H9 (cell line): Measurements from ENCODE around the gene KLK1. TPM values are rescaled to one million over a fixed set of nuclear protein-coding genes. Genes with fewer than 3 reads are reported as not detected.
A peak's percentile ranks its signal among the peaks of the same experiment; 100 is the strongest.

Experiments
- DNase-seq: peaks from one replicate; pipeline ENCODE4 v3.0.0-alpha.2; 2017
- H2AFZ ChIP-seq: one replicate; pipeline ENCODE4 v1.6.1; 2013; ENCODE audit warnings: mild to moderate bottlenecking, low read length, control low read depth, moderate library complexity
- H2AK5ac ChIP-seq: 2 replicates; pipeline ENCODE4 v1.6.1; 2013; ENCODE audit warnings: low read length, control low read depth, mixed read lengths; ENCODE audit not compliant: insufficient read length
- H2BK120ac ChIP-seq: one replicate; pipeline ENCODE4 v1.6.1; 2013; ENCODE audit warnings: low read depth, mild to moderate bottlenecking, low read length, control low read depth, inconsistent platforms; ENCODE audit not compliant: poor library complexity, severe bottlenecking
- H2BK12ac ChIP-seq: 2 replicates; pipeline ENCODE4 v1.6.1; 2013; ENCODE audit warnings: low read length, control low read depth, mixed read lengths, low read depth; ENCODE audit not compliant: insufficient read length
- H2BK15ac ChIP-seq: 2 replicates; pipeline ENCODE4 v1.6.1; 2013; ENCODE audit warnings: low read depth, low read length, control low read depth
- H2BK20ac ChIP-seq: one replicate; pipeline ENCODE4 v1.6.1; 2013; ENCODE audit warnings: low read depth, mild to moderate bottlenecking, low read length, control low read depth, inconsistent platforms; ENCODE audit not compliant: poor library complexity, severe bottlenecking
- H2BK5ac ChIP-seq: 2 replicates; pipeline ENCODE4 v1.6.1; 2013; ENCODE audit warnings: low read length, control low read depth, mixed read lengths; ENCODE audit not compliant: insufficient read length
- H3K14ac ChIP-seq: 2 replicates; pipeline ENCODE4 v1.6.1; 2013; ENCODE audit warnings: low read length, control low read depth; ENCODE audit not compliant: insufficient read depth
- H3K18ac ChIP-seq: 2 replicates; pipeline ENCODE4 v1.6.1; 2013; ENCODE audit warnings: low read depth, mild to moderate bottlenecking, mixed read lengths, low read length, control low read depth; ENCODE audit not compliant: insufficient read length
- H3K23ac ChIP-seq: 2 replicates; pipeline ENCODE4 v1.6.1; 2013; ENCODE audit warnings: low read length, control low read depth, mixed read lengths, low read depth; ENCODE audit not compliant: insufficient read length
- H3K23me2 ChIP-seq: 2 replicates; pipeline ENCODE4 v1.6.1; 2013; ENCODE audit warnings: low read depth, mild to moderate bottlenecking, mixed read lengths, low read length, control low read depth; ENCODE audit not compliant: insufficient read length, poor library complexity, severe bottlenecking
- H3K27ac ChIP-seq: 2 replicates; pipeline ENCODE4 v1.5.1; 2013; ENCODE audit warnings: low read length, control low read depth, mixed read lengths, low read depth; ENCODE audit not compliant: insufficient read length
- H3K27me3 ChIP-seq: 2 replicates; pipeline ENCODE4 v1.6.1; 2013; ENCODE audit warnings: low read length, control low read depth, inconsistent platforms; ENCODE audit not compliant: insufficient read depth
- H3K4ac ChIP-seq: 2 replicates; pipeline ENCODE4 v1.6.1; 2013; ENCODE audit warnings: low read depth, mild to moderate bottlenecking, control low read depth, inconsistent platforms, low read length, moderate library complexity
- H3K4me1 ChIP-seq: 2 replicates; pipeline ENCODE4 v1.6.1; 2013; ENCODE audit warnings: low read length, control low read depth, inconsistent platforms; ENCODE audit not compliant: insufficient read depth
- H3K4me2 ChIP-seq: 2 replicates; pipeline ENCODE4 v1.6.1; 2013; ENCODE audit warnings: low read length, control low read depth, mixed read lengths; ENCODE audit not compliant: insufficient read length, insufficient read depth
- H3K56ac ChIP-seq: 2 replicates; pipeline ENCODE4 v1.6.1; 2013; ENCODE audit warnings: low read depth, mild to moderate bottlenecking, mixed read lengths, low read length, control low read depth; ENCODE audit not compliant: insufficient read length
- H3K79me1 ChIP-seq: 2 replicates; pipeline ENCODE4 v1.6.1; 2013; ENCODE audit warnings: low read depth, mild to moderate bottlenecking, moderate library complexity, low read length, control low read depth, inconsistent platforms; ENCODE audit not compliant: insufficient read depth, poor library complexity, severe bottlenecking
- H3K79me2 ChIP-seq: 2 replicates; pipeline ENCODE4 v1.6.1; 2013; ENCODE audit warnings: low read length, control low read depth, inconsistent platforms; ENCODE audit not compliant: insufficient read depth
- H3K9ac ChIP-seq: 2 replicates; pipeline ENCODE4 v1.6.1; 2013; ENCODE audit warnings: low read length, control low read depth, mixed read lengths; ENCODE audit not compliant: insufficient read length; ENCODE audit errors: extremely low read depth
- H3K9me3 ChIP-seq: one replicate; pipeline ENCODE4 v1.6.1; 2013; ENCODE audit warnings: low read depth, low read length, inconsistent platforms; ENCODE audit not compliant: control insufficient read depth
- H3T11ph ChIP-seq: one replicate; pipeline ENCODE4 v1.6.1; 2013; ENCODE audit warnings: mild to moderate bottlenecking, low read length, control low read depth, inconsistent platforms
- H4K20me1 ChIP-seq: one replicate; pipeline ENCODE4 v1.6.1; 2013; ENCODE audit not compliant: control insufficient read depth, insufficient read length, insufficient read depth
- H4K5ac ChIP-seq: 2 replicates; pipeline ENCODE4 v1.6.1; 2013; ENCODE audit warnings: low read depth, mild to moderate bottlenecking, mixed read lengths, low read length, control low read depth; ENCODE audit not compliant: insufficient read length
- H4K8ac ChIP-seq: replicated peaks from 2 replicates; pipeline ENCODE4 v1.6.1; 2013; ENCODE audit warnings: low read length, control low read depth, mixed read lengths, low read depth; ENCODE audit not compliant: insufficient read length
- H4K91ac ChIP-seq: 2 replicates; pipeline ENCODE4 v1.6.1; 2013; ENCODE audit warnings: low read depth, mild to moderate bottlenecking, moderate library complexity, mixed read lengths, low read length, control low read depth; ENCODE audit not compliant: insufficient read length
- H3K27ac Mint-ChIP-seq, 3 experiments: 2 replicates in 2 of 3; 3 replicates in 1 of 3; pipeline ENCODE4 v1.8.0; 2020 to 2021; ENCODE audit warnings: mixed read lengths in 3 of 3, mild to moderate bottlenecking in 1 of 3, moderate library complexity in 1 of 3
- H3K27me3 Mint-ChIP-seq: 2 replicates; pipeline ENCODE4 v1.8.0; 2021; ENCODE audit warnings: low read depth, mild to moderate bottlenecking, moderate library complexity, mixed read lengths
- H3K36me3 Mint-ChIP-seq, 3 experiments: 2 replicates in 2 of 3; 3 replicates in 1 of 3; pipeline ENCODE4 v1.8.0; 2020 to 2021; ENCODE audit warnings: low read depth in 3 of 3, mixed read lengths in 3 of 3; ENCODE audit not compliant: insufficient read depth in 1 of 3
- H3K4me1 Mint-ChIP-seq, 2 experiments: 2 replicates each; pipeline ENCODE4 v1.8.0; 2020; ENCODE audit warnings: mixed read lengths in 2 of 2
- H3K4me3 Mint-ChIP-seq, 2 experiments: 2 replicates in 1 of 2; 3 replicates in 1 of 2; pipeline ENCODE4 v1.8.0; 2020 to 2021; ENCODE audit warnings: mild to moderate bottlenecking in 2 of 2, mixed read lengths in 2 of 2, moderate library complexity in 1 of 2
- H3K9me3 Mint-ChIP-seq, 2 experiments: 2 replicates in 1 of 2; 3 replicates in 1 of 2; pipeline ENCODE4 v1.8.0; 2020; ENCODE audit warnings: mild to moderate bottlenecking in 2 of 2, mixed read lengths in 2 of 2, moderate library complexity in 1 of 2
- WGBS: extraction: QIAGEN DNeasy Blood & Tissue Kit; methylation state at CpG from one replicate; pipeline ENCODE4 v1.1.7; 2013; ENCODE audit warnings: missing lambda C conversion rate, low lambda C conversion rate, mixed read lengths; ENCODE audit not compliant: insufficient read length; ENCODE audit errors: extremely low coverage; 5-methylcytosine and 5-hydroxymethylcytosine counted together
- total RNA-seq: library from RNA; stranded (reverse); gene quantifications from 2 replicates; pipeline ENCODE4 v1.2.1, GENCODE V29; 2021
- TF ChIP-seq, protein P1 (sequence below): fragments of 200-600 bp; sonication (generic); conservative IDR thresholded peaks from 3 replicates; pipeline ENCODE4 v1.8.0; 2021; ENCODE audit warnings: antibody characterized with exemption, mild to moderate bottlenecking

The KLK1 gene
- total RNA-seq, 1 experiment from 2014 or later, result 2.3 TPM

DNA sequence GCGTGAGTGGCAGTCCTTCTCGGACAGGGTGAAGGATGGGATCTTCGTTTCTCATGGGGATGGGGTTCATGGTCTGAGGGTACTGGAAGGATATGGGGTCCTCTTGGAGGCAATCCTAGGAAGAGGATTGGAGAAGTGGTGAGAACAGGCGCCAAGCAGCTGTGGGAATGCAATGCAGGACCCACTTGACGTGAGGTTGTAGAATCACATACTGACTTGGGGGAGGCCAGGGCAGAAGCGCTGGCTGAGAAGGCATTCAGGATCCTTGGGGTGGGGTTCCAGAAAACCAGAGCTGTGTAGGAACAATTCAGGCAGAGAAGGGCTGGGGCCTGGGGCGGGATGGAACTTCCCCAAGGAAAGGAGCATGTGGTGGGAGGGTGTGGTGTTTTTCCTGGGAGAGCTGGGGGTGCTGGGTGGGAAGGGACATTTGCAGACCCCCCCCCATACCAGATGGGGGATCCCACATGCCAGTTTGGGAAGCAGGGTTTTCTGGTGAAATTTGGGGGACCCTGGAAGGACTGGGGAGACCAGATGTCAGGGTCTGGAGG is 852 bp downstream of the KLK1 start:
- Histone ChIP-seq H4K20me1 (no peaks in the 10 kb centered on the region), H3K27ac (no peak overlapping the region), H3K56ac (no peak overlapping the region), H3K14ac (no peak overlapping the region), H4K5ac (no peak overlapping the region), H2AFZ (no peak overlapping the region), H3K18ac (no peak overlapping the region), H3K23ac (no peak overlapping the region), H3K23me2 (peaks cover 8% of the 10 kb centered on the region), H4K91ac (no peak overlapping the region), H2BK5ac (no peak overlapping the region), H3K9me3 (no peaks in the 10 kb centered on the region), H2BK15ac (no peak overlapping the region), H2BK20ac (no peak overlapping the region), H2AK5ac (no peak overlapping the region), H3K79me1 (no peaks in the 10 kb centered on the region), H3K4me2 (no peak overlapping the region), H2BK120ac (no peak overlapping the region), H3K9ac (no peak overlapping the region), H3K79me2 (no peaks in the 10 kb centered on the region), H4K8ac (no peak overlapping the region), H3T11ph (no peak overlapping the region), H3K4me1 (peaks cover 5% of the 10 kb centered on the region; the same call in 1 of the 2 replicates), H2BK12ac (no peak overlapping the region), H3K4ac (no peak overlapping the region), H3K27me3 (peaks cover 8% of the 10 kb centered on the region)
- Mint-ChIP-seq H3K27me3 (peaks cover 88% of the 10 kb centered on the region), H3K27ac (peak overlapping the region in 1 of 3 experiments; percentile 79; a peak in 1 of 7 replicates), H3K9me3 (peaks cover 2 to 3% of the 10 kb centered on the region in 2 experiments; a peak in 2 of 5 replicates), H3K4me1 (peaks cover 29 to 34% of the 10 kb centered on the region in 2 experiments), H3K36me3 (no peaks in the 10 kb centered on the region), H3K4me3 (peak overlapping the region in 1 of 2 experiments; percentile 3; a peak in 1 of 5 replicates)
- TF ChIP-seq, protein P1, sequence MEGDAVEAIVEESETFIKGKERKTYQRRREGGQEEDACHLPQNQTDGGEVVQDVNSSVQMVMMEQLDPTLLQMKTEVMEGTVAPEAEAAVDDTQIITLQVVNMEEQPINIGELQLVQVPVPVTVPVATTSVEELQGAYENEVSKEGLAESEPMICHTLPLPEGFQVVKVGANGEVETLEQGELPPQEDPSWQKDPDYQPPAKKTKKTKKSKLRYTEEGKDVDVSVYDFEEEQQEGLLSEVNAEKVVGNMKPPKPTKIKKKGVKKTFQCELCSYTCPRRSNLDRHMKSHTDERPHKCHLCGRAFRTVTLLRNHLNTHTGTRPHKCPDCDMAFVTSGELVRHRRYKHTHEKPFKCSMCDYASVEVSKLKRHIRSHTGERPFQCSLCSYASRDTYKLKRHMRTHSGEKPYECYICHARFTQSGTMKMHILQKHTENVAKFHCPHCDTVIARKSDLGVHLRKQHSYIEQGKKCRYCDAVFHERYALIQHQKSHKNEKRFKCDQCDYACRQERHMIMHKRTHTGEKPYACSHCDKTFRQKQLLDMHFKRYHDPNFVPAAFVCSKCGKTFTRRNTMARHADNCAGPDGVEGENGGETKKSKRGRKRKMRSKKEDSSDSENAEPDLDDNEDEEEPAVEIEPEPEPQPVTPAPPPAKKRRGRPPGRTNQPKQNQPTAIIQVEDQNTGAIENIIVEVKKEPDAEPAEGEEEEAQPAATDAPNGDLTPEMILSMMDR, result no peak
- no CpG with 5 or more reads among the region's 7 CpGs for WGBS
- DNase-seq, result no peak
